Measurements from ENCODE around the gene CHAD.
A peak's percentile ranks its signal among the peaks of the same experiment; 100 is the strongest.
"Not testable (repeated sequence)": the region's sequence is repeated elsewhere in the genome, so short reads cannot be mapped to it uniquely, and the experiment has no call there.

CHAD gene

DNA sequence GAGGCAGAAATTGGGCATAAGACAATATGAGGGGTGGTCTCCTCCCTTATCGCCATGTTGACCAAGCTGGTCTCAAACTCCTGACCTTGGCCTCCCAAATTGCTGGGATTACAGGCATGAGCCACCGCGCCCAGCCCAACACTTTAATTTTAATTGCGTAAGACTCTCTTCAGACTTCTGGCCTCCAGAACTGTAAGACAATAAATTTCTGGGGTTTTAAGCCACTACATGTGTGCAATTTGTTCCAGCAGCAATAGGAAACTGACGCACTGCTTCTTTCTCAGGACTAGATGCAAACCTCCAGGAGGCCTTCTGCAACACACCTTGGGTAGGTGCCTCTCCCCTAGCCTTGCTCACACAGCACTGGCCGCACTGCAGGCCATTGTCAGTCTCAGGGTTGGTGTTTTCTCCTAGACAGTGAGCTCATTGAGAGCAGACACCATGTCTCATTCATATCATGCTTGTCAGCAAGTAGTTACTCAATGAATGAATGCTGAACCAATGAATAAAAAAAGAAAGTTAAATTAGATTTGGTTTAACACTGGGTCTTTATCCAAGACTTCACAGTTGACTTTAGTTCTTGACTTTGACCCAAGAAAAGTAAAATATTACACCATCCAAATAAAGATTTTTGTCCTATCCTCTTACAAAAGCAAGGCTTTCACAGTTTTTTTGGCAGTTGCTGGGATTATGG is 48.1 kb downstream of the CHAD start:
- DNase-seq (ENCODE audit: low spot score), result no peak
- no peaks in the 10 kb centered on the region for H3K36me3 ChIP-seq (ENCODE audit: low read depth)
- no peaks in the 10 kb centered on the region for H3K27me3 ChIP-seq (ENCODE audit: insufficient read depth, poor library complexity, severe bottlenecking)
- TF ChIP-seq, protein P1, sequence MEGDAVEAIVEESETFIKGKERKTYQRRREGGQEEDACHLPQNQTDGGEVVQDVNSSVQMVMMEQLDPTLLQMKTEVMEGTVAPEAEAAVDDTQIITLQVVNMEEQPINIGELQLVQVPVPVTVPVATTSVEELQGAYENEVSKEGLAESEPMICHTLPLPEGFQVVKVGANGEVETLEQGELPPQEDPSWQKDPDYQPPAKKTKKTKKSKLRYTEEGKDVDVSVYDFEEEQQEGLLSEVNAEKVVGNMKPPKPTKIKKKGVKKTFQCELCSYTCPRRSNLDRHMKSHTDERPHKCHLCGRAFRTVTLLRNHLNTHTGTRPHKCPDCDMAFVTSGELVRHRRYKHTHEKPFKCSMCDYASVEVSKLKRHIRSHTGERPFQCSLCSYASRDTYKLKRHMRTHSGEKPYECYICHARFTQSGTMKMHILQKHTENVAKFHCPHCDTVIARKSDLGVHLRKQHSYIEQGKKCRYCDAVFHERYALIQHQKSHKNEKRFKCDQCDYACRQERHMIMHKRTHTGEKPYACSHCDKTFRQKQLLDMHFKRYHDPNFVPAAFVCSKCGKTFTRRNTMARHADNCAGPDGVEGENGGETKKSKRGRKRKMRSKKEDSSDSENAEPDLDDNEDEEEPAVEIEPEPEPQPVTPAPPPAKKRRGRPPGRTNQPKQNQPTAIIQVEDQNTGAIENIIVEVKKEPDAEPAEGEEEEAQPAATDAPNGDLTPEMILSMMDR (IDR thresholded peaks at IDR 0.05; ENCODE audit: poor library complexity, severe bottlenecking), result no peak
- H3K4me1 ChIP-seq (ENCODE audit: insufficient read depth, poor library complexity, severe bottlenecking), result peaks cover 31% of the 10 kb centered on the region
- no peak for ATAC-seq (ENCODE audit: low read depth)
- H3K9me3 ChIP-seq (ENCODE audit: severe bottlenecking), result no peaks in the 10 kb centered on the region
- H3K27ac ChIP-seq (ENCODE audit: poor library complexity, severe bottlenecking), result peak overlapping the region; percentile 92
- H3K4me3 ChIP-seq (ENCODE audit: severe bottlenecking), result no peak overlapping the region

DNA sequence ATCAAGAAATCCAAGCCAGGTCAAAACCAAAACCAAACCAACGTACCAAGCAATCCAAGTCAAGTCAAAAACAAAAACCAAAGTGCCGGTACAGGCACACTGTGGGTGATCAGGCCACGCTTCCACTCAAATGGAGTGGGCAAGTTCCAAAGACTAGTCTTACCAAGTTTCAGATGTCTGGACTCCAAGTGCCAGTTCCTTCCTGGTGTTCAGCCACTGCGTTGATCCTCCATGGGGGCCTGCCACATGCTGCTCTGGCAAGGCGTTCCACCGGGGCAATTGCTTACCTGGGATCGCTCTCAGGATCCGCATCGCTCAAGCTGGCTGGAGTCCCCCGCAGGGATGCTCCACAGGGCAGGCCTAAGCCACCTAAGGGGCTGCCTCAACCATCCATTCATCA is 49.1 kb downstream of the CHAD start:
- ATAC-seq (ENCODE audit: low read depth); H3K27ac ChIP-seq (ENCODE audit: poor library complexity, severe bottlenecking); H3K27me3 ChIP-seq (ENCODE audit: insufficient read depth, poor library complexity, severe bottlenecking); H3K4me3 ChIP-seq (ENCODE audit: severe bottlenecking); H3K9me3 ChIP-seq (ENCODE audit: severe bottlenecking); DNase-seq (ENCODE audit: low spot score); H3K36me3 ChIP-seq (ENCODE audit: low read depth): not testable (repeated sequence)
- H3K4me1 ChIP-seq (ENCODE audit: insufficient read depth, poor library complexity, severe bottlenecking), result peaks cover 26% of the 10 kb centered on the region

DNA sequence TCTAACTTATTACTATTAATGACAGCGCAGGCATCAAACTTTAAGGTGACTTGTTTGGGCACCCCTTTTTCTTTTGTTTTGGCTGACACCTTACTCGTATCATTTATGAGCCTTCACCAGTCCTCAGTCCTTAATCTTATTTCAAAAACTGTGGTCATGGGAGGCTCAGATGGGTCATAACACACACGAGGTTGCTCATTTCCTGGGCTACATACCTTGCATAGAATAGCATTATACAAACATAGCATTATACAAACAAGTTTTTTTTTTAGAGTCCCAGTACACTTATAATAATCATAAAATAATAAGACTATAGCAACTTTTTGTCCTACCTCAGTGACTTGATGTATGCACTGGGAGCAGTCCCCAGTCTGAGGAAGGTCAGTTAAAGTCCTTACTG is 53.9 kb downstream of the CHAD start:
- Histone ChIP-seq H3K9me3 (ENCODE audit: severe bottlenecking) (no peaks in the 10 kb centered on the region), H3K36me3 (ENCODE audit: low read depth) (no peaks in the 10 kb centered on the region), H3K4me3 (ENCODE audit: severe bottlenecking) (no peak overlapping the region), H3K27ac (ENCODE audit: poor library complexity, severe bottlenecking) (no peak overlapping the region), H3K27me3 (ENCODE audit: insufficient read depth, poor library complexity, severe bottlenecking) (no peaks in the 10 kb centered on the region), H3K4me1 (ENCODE audit: insufficient read depth, poor library complexity, severe bottlenecking) (peaks cover 5% of the 10 kb centered on the region)
- no peak for ATAC-seq (ENCODE audit: low read depth)
- no peak for DNase-seq (ENCODE audit: low spot score)
- TF ChIP-seq, protein P1 (IDR thresholded peaks at IDR 0.05; ENCODE audit: poor library complexity, severe bottlenecking), result no peak

Data from RWPE2 (cell line).